ENCODE data around the gene PDE1C. TPM values are rescaled to one million over a fixed set of nuclear protein-coding genes. Genes with fewer than 3 reads are reported as not detected.

The PDE1C gene
- total RNA-seq, 1 donor from 2014 or later = under 0.01 TPM

GRCh38 chr7:32075612-32076011 lies 5.4 kb upstream of the PDE1C start:
- no peak for DNase-seq (ENCODE audit: low read depth in 2 of 2)

- DNase-seq (ENCODE audit: low read depth in 2 of 2) = no peak
These were observed 4.8 kb upstream of the PDE1C start for GRCh38 chr7:32074787-32075585.

GRCh38 chr7:32073533-32073932 lies 3.3 kb upstream of the PDE1C start:
- DNase-seq (ENCODE audit: low read depth in 2 of 2) = no peak

GRCh38 chr7:32072397-32072796 lies 2.2 kb upstream of the PDE1C start:
- DNase-seq (ENCODE audit: low read depth in 2 of 2) = no peak

GRCh38 chr7:32071466-32072091 lies 1.4 kb upstream of the PDE1C start:
- DNase-seq (ENCODE audit: low read depth in 2 of 2) = no peak

- DNase-seq (ENCODE audit: low read depth in 2 of 2) = no peak
These were observed 179 bp downstream of the PDE1C start for GRCh38 chr7:32070051-32070405.

GRCh38 chr7:32069116-32069650 lies 1.0 kb downstream of the PDE1C start:
- DNase-seq (ENCODE audit: low read depth in 2 of 2) = no peak

- DNase-seq (ENCODE audit: low read depth in 2 of 2) = no peak
These were observed 1.7 kb downstream of the PDE1C start for GRCh38 chr7:32068411-32069101.

- no peak for DNase-seq (ENCODE audit: low read depth in 2 of 2)
These were observed 3.8 kb downstream of the PDE1C start for GRCh38 chr7:32066441-32066840.

- DNase-seq (ENCODE audit: low read depth in 2 of 2) = no peak
These were observed 6.6 kb downstream of the PDE1C start for GRCh38 chr7:32063614-32064013.

- DNase-seq (ENCODE audit: low read depth in 2 of 2) = peak; percentile 48 to 56
These were observed 8.1 kb downstream of the PDE1C start for GRCh38 chr7:32062150-32062549.

- DNase-seq (ENCODE audit: low read depth in 2 of 2) = no peak
These were observed 8.9 kb downstream of the PDE1C start for GRCh38 chr7:32061346-32061745.

GRCh38 chr7:32059289-32060011 lies 10.8 kb downstream of the PDE1C start:
- no peak for DNase-seq (ENCODE audit: low read depth in 2 of 2)

- no peak for DNase-seq (ENCODE audit: low read depth in 2 of 2)
These were observed 12.2 kb downstream of the PDE1C start for GRCh38 chr7:32058002-32058401.

GRCh38 chr7:32056767-32057166 lies 13.4 kb downstream of the PDE1C start:
- DNase-seq (ENCODE audit: low read depth in 2 of 2) = no peak

- no peak for DNase-seq (ENCODE audit: low read depth in 2 of 2)
These were observed 17.0 kb downstream of the PDE1C start for GRCh38 chr7:32053204-32053603.

- DNase-seq (ENCODE audit: low read depth in 2 of 2) = no peak
These were observed 19.1 kb downstream of the PDE1C start for GRCh38 chr7:32051128-32051527.

GRCh38 chr7:32049599-32049998 lies 20.6 kb downstream of the PDE1C start:
- no peak for DNase-seq (ENCODE audit: low read depth in 2 of 2)

GRCh38 chr7:32048970-32049491 lies 21.2 kb downstream of the PDE1C start:
- DNase-seq (ENCODE audit: low read depth in 2 of 2) = no peak

GRCh38 chr7:32047801-32048200 lies 22.4 kb downstream of the PDE1C start:
- no peak for DNase-seq (ENCODE audit: low read depth in 2 of 2)

GRCh38 chr7:32047075-32047474 lies 23.1 kb downstream of the PDE1C start:
- DNase-seq (ENCODE audit: low read depth in 2 of 2) = no peak
